ENCODE measurements around the gene GNG13. TPM values are rescaled to one million over a fixed set of nuclear protein-coding genes. Genes with fewer than 3 reads are reported as not detected.

GNG13 gene
- total RNA-seq, 1 donor: not detected

DNA sequence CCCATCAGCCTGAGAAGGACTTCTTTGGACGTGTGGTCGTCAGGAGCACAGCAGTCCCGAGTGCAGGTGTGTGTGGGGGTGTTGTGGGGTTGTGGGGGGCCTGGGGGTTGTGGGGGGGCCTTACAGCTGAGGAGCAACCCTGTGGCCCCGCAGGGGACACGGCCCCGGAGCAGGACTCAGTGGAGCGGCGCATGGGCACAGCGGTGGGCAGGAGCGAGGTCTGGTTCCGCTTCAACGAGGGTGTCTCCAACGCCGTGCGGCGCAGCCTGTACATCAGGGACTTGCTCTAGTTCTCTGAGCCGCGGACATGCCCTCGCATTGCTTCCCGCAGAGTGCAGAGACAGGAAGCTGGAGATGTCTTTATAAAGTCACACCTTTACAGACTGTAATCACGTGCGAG is 2.8 kb downstream of the GNG13 start:
- no peak overlapping the region for H3K4me3 ChIP-seq (ENCODE audit: low read depth, low read length)
- DNase-seq (ENCODE audit: low read depth): no peak
- TF ChIP-seq, protein P1, sequence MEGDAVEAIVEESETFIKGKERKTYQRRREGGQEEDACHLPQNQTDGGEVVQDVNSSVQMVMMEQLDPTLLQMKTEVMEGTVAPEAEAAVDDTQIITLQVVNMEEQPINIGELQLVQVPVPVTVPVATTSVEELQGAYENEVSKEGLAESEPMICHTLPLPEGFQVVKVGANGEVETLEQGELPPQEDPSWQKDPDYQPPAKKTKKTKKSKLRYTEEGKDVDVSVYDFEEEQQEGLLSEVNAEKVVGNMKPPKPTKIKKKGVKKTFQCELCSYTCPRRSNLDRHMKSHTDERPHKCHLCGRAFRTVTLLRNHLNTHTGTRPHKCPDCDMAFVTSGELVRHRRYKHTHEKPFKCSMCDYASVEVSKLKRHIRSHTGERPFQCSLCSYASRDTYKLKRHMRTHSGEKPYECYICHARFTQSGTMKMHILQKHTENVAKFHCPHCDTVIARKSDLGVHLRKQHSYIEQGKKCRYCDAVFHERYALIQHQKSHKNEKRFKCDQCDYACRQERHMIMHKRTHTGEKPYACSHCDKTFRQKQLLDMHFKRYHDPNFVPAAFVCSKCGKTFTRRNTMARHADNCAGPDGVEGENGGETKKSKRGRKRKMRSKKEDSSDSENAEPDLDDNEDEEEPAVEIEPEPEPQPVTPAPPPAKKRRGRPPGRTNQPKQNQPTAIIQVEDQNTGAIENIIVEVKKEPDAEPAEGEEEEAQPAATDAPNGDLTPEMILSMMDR (IDR thresholded peaks at IDR 0.05; ENCODE audit: insufficient read depth, low read depth, low read length): no peak

DNA sequence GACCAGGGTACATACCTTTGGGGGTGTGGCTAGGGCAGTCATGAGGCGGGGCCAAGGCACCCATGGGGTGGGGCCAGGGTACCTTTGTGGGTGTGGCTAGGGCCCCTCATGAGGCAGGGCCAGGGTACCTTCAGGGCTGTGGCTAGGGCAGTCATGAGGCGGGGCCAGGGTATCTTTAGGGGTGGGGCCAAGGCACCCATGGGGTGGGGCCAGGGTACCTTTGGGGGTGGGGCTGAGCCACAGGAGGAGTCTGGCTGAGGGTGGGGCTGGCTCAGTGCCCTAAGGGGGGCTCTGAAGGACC is 3.5 kb downstream of the GNG13 start:
- H3K4me3 ChIP-seq (ENCODE audit: low read depth, low read length): no peak overlapping the region
- TF ChIP-seq, protein P1 (IDR thresholded peaks at IDR 0.05; ENCODE audit: insufficient read depth, low read depth, low read length): no peak
- no peak for DNase-seq (ENCODE audit: low read depth)

DNA sequence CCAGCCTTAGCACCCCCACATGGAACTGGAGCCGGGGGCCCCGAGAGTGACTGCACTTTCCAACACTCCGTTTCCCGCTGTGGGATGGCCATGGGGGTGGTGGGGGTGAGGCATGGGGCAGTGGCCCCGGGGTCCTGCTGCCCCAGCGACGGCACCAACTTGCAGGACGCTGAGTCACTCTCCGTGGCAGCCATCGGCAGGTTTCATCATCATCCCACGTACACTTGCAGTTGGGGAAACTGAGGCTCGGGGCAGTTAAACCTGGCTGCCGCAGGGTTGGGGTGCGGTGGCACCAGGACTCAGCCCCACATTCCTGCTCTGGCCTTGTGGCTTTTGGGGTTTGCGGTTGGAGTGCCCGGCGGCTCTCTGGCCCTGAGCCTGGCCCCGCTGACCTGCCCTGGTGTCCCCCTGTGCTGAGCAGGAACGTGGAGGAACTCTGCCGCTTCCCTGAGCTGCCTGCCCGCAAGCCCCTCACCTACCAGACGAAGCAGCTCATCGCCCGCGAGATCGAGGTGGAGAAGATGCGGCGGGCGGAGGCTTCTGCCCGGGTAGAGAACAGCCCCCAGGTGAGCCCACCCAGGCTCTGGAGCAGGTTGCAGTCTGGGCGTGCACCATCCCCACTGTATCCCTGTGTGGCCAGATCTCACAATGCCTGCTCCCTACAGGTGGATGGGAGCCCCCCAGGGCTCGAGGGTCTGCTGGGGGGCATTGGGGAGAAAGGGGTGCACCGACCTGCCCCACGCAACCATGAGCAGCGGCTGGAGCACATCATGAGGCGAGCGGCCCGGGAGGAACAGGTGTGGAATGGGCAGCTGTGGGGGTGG is 4.0 kb downstream of the GNG13 start:
- H3K4me3 ChIP-seq (ENCODE audit: low read depth, low read length): no peak overlapping the region
- no peak for DNase-seq (ENCODE audit: low read depth)
- TF ChIP-seq, protein P1 (IDR thresholded peaks at IDR 0.05; ENCODE audit: insufficient read depth, low read depth, low read length): no peak

DNA sequence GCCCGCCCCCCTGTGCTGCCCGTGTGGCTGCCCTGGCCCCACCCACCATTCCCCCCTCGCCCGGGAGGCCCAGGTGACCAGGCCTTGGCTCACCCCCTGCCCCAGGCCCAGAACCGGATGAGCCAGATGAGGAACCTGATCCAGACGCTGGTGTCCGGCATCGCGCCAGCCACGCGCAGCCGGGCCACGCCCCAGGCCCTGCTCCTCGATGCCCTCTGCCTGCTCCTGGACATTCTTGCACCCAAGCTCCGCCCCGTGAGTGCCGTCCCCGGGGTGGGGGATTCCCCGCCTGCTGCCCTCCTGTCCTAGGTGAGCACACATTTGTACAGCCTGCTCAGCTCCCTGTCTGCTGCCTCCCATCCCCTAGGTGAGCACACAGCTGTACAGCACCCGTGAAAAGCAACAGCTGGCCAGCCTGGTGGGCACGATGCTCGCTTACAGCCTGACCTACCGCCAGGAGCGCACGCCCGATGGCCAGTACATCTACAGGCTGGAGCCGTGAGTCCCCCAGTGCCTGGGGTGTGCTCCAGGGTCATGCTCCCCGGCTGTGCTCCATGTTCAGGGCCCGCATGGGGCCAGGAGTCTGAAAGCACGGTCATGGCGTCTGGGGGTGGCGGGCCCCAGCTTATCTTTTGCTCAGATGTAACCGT is 4.8 kb downstream of the GNG13 start:
- no peak for DNase-seq (ENCODE audit: low read depth)
- no peak overlapping the region for H3K4me3 ChIP-seq (ENCODE audit: low read depth, low read length)
- TF ChIP-seq, protein P1 (IDR thresholded peaks at IDR 0.05; ENCODE audit: insufficient read depth, low read depth, low read length): no peak

DNA sequence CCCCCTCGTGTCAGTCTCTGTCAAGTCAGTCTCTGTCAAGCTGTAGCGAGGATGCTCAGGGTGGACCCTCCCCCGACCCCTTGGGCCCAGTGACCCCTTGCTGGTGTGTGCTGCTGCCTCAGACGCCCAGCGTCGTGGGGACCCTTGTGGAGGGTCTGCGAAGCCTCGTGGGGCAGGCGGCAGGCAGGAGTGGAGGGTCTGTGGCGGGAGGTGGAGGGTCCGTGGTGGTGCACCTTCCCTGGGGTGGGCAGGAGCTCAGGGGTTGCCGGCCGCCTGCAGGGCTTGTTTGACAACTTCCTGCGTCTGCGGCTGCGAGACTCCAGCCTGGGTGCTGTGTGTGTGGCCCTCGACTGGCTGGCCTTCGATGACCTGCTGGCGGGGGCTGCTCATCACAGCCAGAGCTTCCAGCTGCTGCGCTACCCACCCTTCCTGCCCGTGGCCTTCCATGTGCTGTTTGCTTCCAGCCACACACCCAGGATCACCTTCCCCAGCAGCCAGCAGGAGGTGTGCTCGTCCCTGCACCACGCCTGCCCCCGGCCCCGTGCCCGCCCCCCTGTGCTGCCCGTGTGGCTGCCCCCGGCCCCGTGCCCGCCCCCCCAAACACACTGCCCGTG is 5.6 kb downstream of the GNG13 start:
- TF ChIP-seq, protein P1 (IDR thresholded peaks at IDR 0.05; ENCODE audit: insufficient read depth, low read depth, low read length): no peak
- no peak overlapping the region for H3K4me3 ChIP-seq (ENCODE audit: low read depth, low read length)
- DNase-seq (ENCODE audit: low read depth): no peak

DNA sequence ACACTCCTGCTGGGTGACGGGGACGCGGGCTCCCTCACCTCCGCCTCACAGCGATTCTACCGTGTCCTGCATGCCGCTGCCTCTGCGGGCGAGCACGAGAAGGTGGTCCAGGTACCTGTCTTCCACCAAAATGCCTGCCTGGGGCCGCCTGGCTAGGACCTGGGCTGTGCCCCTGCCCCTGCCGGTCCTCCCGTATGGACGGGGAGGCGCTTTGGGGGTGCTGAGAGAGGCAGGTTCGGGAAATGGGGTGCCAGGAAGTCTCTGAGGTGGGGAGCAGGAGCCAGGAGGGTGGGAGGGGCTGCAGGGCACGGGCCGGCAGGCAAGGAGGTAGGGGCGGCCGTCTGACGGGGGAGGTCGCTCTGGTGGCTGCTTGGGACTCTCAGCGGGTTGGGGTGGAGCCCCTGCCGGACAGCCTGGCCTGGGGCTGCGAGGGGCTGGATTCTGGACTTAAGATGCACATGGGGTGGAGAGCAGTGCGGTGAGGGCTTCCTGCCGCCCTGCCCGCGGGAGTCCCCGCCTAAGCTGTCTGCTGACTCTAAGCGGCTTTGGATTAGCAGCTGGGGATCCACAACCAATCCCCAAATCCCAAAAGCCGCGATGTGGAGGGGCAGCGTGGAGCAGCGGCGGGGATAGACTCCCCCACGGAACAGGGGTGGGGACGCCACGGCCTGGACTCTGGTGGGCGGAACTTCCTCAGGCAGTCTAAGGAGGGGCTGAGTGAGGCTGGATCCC is 6.3 kb downstream of the GNG13 start:
- DNase-seq (ENCODE audit: low read depth): no peak

More for the DNA sequence above, 6.3 kb downstream of the GNG13 start:
- TF ChIP-seq, protein P1 (IDR thresholded peaks at IDR 0.05; ENCODE audit: insufficient read depth, low read depth, low read length): no peak
- H3K4me3 ChIP-seq (ENCODE audit: low read depth, low read length): no peak overlapping the region

Data from fibroblast of villous mesenchyme (primary cell).